Esophagus squamous epithelium (tissue), 5 donors: ENCODE measurements around the gene ZNF563. TPM values are rescaled to one million over a fixed set of nuclear protein-coding genes. Genes with fewer than 3 reads are reported as not detected.
A peak's percentile ranks its signal among the peaks of the same experiment; 100 is the strongest.

Experiments
- DNase-seq: peaks from one replicate; lab custom pipeline; 2025; lab: John Stamatoyannopoulos, UW
- H3K27ac ChIP-seq, 4 donors: fragments of 200-600 bp; sonication (generic); one replicate each; pipeline ENCODE4 v1.5.1; 2016 to 2019; ENCODE audit warnings: mild to moderate bottlenecking in 1 of 4
- H3K27me3 ChIP-seq, 4 donors: fragments of 200-600 bp; sonication (generic); 1 replicate in 3 of 4; 2 replicates in 1 of 4; pipeline versions ENCODE4 v1.5.1 to v1.6.0; 2017 to 2021; ENCODE audit warnings: antibody characterized with exemption in 1 of 4
- H3K36me3 ChIP-seq, 3 donors: fragments of 200-600 bp; sonication (generic); one replicate each; pipeline ENCODE4 v1.5.1; 2016 to 2019
- H3K4me1 ChIP-seq, 3 donors: fragments of 200-600 bp; sonication (generic); one replicate each; pipeline ENCODE4 v1.5.1; 2017 to 2019
- H3K4me3 ChIP-seq, 4 donors: fragments of 200-600 bp; sonication (generic); 1 replicate in 3 of 4; 2 replicates in 1 of 4; pipeline ENCODE4 v1.5.1; 2016 to 2019; ENCODE audit warnings: mild to moderate bottlenecking in 2 of 4, moderate library complexity in 1 of 4
- H3K9me3 ChIP-seq, 3 donors: fragments of 200-600 bp; sonication (generic); one replicate each; pipeline ENCODE4 v1.5.1; 2016 to 2019
- CTCF ChIP-seq, 6 experiments: fragments of 450-650 bp in 4 of 6; fragments of 200-600 bp in 2 of 6; sonication (generic) in 2 of 6; IDR thresholded peaks; one replicate each; pipeline ENCODE4 v1.5.1; 2016 to 2019; ENCODE audit warnings: antibody characterized with exemption in 6 of 6, mild to moderate bottlenecking in 4 of 6, moderate library complexity in 4 of 6
- POLR2A ChIP-seq, 4 donors: fragments of 450-650 bp; IDR thresholded peaks; one replicate each; pipeline ENCODE4 v1.6.1; 2017; ENCODE audit warnings: antibody characterized with exemption in 4 of 4, mild to moderate bottlenecking in 4 of 4, moderate library complexity in 3 of 4
- WGBS, 2 donors: methylation state at CpG; one replicate each; pipeline ENCODE4 v1.1.5; 2018; 5-methylcytosine and 5-hydroxymethylcytosine counted together
- intact Hi-C: fragments of 100-400 bp; cut with DNase I; formaldehyde crosslinking; loops from one replicate; pipeline ENCODE4 v1.15.0; 2022
- total RNA-seq, 4 donors: library from RNA; depleted of rRNA; stranded (reverse); fragments of >200 nt; gene quantifications; one replicate each; pipeline ENCODE4 v1.1.0, GENCODE V29; 2016
- donor health status: DM: yes; HTN: yes; CAD: no.

The ZNF563 gene
- total RNA-seq, 4 donors from 2014 or later, result 0.19 to 5.0 (median 2.7) TPM

GRCh38 chr19:12284631-12285030 lies 48.8 kb downstream of the ZNF563 start:
- peaks cover 0 to 20% (median 13%) of the 10 kb centered on the region in 3 donors for H3K4me1 ChIP-seq
- no peak overlapping the region for H3K4me3 ChIP-seq
- peaks cover 0 to 64% (median 0%) of the 10 kb centered on the region in 3 donors for H3K36me3 ChIP-seq
- DNase-seq, result no peak
- TF ChIP-seq POLR2A (IDR thresholded peaks at IDR 0.05) (no peak), CTCF (IDR thresholded peaks at IDR 0.05) (no peak)
- H3K9me3 ChIP-seq, result peaks cover 0 to 38% (median 8%) of the 10 kb centered on the region in 3 donors
- no peaks in the 10 kb centered on the region for H3K27me3 ChIP-seq
- WGBS, 2 donors, result 100% methylated on average over 2 to 7 of the region's 18 CpGs
- intact Hi-C loops, result no loop called here
- H3K27ac ChIP-seq, result no peak overlapping the region

DNA sequence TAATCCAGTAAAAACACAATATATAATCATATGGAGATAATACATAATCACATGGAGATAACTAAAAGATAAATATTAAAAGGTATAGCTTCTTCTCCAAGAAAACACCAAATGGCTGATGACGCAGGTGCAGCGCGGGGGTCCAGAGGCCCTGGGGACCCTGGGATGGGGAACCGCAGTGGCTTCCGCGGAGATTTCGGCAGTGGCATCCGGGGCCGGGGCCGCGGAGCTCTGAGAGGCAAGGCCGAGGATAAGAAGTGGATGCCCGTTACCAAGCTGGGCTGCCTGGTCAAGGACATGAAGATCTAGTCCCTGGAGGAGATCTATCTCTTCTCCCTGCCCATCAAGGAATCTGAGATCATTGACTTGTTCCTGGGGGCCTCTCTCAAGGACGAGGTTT lies 49.2 kb downstream of the ZNF563 start:
- Histone ChIP-seq H3K4me3 (no peak overlapping the region), H3K36me3 (peaks cover 0 to 69% (median 0%) of the 10 kb centered on the region in 3 donors), H3K27me3 (no peaks in the 10 kb centered on the region), H3K4me1 (peaks cover 0 to 16% (median 9%) of the 10 kb centered on the region in 3 donors), H3K27ac (no peak overlapping the region), H3K9me3 (peaks cover 0 to 39% (median 12%) of the 10 kb centered on the region in 3 donors)
- WGBS, 2 donors, result 95 to 96% methylated on average over 13 of the region's 14 CpGs
- intact Hi-C loops, result no loop called here
- TF ChIP-seq POLR2A (IDR thresholded peaks at IDR 0.05), result no peak
- no peak for TF ChIP-seq CTCF (IDR thresholded peaks at IDR 0.05)
- no peak for DNase-seq

DNA sequence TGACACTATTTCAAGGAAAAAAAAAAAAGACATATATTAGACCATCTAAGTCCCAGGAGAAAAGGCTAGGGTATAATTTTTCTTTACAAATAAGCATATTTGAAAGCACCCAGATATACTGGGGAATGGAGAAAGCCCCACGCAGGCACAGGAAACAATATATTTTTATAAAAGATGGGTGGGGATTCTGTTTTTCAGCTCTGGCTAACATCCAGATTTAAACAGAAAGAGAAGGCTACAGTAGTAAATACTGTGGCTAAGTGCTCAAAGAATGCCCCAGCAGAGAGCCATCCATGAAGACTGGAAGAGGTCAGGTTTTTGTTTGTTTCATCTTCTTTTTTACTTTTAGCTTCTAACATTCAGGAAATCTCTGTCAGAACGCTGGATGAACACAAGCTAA lies 54.7 kb downstream of the ZNF563 start:
- intact Hi-C loops, result no loop called here
- Histone ChIP-seq H3K27ac (no peak overlapping the region), H3K36me3 (peaks cover 9 to 78% (median 12%) of the 10 kb centered on the region in 3 donors), H3K4me3 (no peak overlapping the region), H3K4me1 (no peaks in the 10 kb centered on the region), H3K27me3 (no peaks in the 10 kb centered on the region), H3K9me3 (peaks cover 2 to 69% (median 57%) of the 10 kb centered on the region in 3 donors)
- no peak for DNase-seq
- no peak for TF ChIP-seq CTCF (IDR thresholded peaks at IDR 0.05)
- no peak for TF ChIP-seq POLR2A (IDR thresholded peaks at IDR 0.05)
- WGBS, 2 donors, result 76 to 79% methylated on average over 2 of the region's 2 CpGs

GRCh38 chr19:12272980-12273901 lies 60.2 kb downstream of the ZNF563 start:
- Histone ChIP-seq H3K4me1 (no peaks in the 10 kb centered on the region), H3K27ac (no peak overlapping the region), H3K36me3 (peaks cover 19 to 94% (median 31%) of the 10 kb centered on the region in 3 donors), H3K4me3 (peak overlapping the region in 1 of 4 donors; percentile 0), H3K27me3 (no peaks in the 10 kb centered on the region), H3K9me3 (peaks cover 17 to 99% (median 92%) of the 10 kb centered on the region in 3 donors)
- 94 to 95% methylated on average over 11 of the region's 11 CpGs for WGBS, 2 donors
- intact Hi-C loops, result no loop called here
- TF ChIP-seq CTCF (IDR thresholded peaks at IDR 0.05) (no peak), POLR2A (IDR thresholded peaks at IDR 0.05) (no peak)
- no peak for DNase-seq

- 94 to 95% methylated on average over 5 of the region's 5 CpGs for WGBS, 2 donors
- H3K4me1 ChIP-seq, result no peaks in the 10 kb centered on the region
- intact Hi-C loops, result no loop called here
- peaks cover 17 to 98% (median 85%) of the 10 kb centered on the region in 3 donors for H3K9me3 ChIP-seq
- no peak for DNase-seq
- no peak for TF ChIP-seq CTCF (IDR thresholded peaks at IDR 0.05)
- no peak for TF ChIP-seq POLR2A (IDR thresholded peaks at IDR 0.05)
- H3K27me3 ChIP-seq, result no peaks in the 10 kb centered on the region
- H3K4me3 ChIP-seq, result peak overlapping the region in 1 of 4 donors; percentile 12
- peaks cover 19 to 85% (median 31%) of the 10 kb centered on the region in 3 donors for H3K36me3 ChIP-seq
- no peak overlapping the region for H3K27ac ChIP-seq
Measured at GRCh38 chr19:12272386-12272785, 61.0 kb downstream of the ZNF563 start.
